GM21786 (cell line): ENCODE data around the gene TDRD6.

Source experiments
- ATAC-seq: cut with Tn5 transposase; IDR thresholded peaks from one replicate; pipeline ENCODE4 v1.9.1; 2021; ENCODE audit not compliant: unreplicated experiment

The TDRD6 gene

DNA sequence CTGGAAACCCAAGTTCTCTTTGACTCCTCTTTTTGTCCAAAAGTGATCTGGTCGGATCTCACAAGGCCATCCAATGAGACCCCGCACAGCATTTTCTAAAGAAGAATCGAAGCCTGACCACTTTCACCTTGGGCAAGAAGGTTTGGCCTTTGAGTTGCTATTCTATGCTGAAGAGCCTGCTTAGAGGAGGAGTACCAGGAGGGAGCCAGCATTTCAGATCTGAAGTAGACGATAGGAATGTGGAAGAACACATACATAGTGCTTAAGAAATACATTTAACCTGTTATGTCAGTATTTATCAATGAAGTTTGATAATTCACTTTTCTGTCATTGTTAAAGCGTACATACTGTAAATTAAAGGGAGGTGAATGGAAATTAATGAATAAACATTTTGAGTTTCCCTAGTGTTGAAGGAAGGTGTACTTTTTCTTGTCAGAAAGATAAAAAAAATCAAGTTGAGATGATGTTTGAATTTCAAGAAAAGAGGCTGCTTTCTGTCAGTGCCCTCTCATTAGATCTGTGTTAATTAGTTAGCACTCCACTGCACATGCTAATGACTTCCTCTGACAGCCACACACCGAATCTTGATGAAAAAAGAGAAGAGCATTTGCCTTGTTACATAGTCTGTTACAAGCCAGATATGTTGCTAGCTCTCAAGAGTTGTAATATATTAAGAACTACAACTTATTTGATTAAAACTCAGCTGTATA lies 10.9 kb upstream of the TDRD6 start:
- ATAC-seq = no peak

DNA sequence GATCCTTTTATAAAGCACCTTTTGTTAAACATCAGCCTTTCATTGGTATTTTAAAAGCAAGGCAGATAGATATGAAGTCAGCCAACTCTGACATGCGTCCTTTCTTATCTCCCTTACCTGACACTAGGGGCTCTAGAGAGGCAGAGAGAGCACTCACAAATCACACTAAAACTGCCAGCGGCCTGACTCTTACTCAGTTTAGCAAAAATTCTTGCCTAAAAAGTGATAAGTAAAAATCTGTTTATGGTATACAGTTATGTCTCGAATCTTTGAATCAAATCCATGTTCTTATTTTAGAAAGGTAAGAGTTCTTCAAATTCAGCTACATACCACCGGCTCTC lies 10.4 kb upstream of the TDRD6 start:
- no peak for ATAC-seq

DNA sequence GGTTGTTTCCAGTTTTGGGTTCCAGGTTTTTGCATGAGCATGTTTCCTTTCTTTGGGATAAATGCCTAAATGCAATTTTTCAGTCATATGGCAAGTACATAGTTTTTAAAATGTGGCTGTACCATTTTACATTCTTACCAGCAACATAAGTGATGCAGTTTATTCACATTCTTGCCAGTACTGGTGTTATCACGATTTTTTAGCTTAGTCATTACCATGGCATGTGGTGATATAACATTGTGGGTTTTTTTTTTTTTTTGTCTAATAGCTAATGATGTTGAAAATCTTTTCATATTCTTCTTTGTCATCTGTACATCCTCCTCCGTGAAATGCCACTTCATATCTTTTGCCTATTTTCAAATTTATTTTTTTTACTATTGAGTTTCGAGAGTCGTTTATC lies 2.9 kb upstream of the TDRD6 start:
- no peak for ATAC-seq

DNA sequence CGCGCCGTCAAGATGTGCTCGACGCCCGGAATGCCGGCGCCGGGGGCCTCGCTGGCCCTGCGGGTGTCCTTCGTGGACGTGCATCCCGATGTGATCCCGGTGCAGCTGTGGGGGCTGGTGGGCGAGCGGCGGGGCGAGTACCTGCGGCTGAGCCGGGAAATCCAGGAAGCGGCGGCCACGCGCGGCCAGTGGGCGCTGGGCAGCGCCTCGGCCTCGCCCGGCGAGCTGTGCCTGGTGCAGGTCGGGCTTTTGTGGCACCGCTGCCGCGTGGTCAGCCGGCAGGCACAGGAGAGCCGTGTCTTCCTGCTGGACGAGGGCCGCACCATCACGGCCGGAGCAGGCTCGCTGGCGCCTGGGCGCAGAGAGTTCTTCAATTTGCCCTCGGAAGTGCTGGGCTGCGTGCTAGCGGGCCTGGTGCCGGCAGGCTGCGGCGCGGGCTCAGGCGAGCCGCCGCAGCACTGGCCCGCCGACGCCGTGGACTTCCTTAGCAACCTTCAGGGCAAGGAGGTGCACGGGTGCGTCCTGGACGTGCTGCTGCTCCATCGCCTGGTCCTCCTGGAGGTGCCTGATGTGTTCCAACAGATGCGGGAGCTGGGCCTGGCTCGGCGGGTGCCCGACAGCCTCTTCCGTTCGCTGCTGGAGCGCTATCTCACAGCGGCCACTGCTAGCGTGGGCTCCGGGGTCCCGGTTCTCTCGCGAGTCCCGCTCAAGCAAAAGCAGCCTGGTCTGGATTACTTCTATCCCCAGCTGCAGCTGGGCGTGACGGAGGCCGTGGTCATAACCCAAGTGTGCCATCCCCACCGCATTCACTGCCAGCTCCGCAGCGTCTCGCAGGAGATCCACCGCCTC lies 656 bp downstream of the TDRD6 start:
- no peak for ATAC-seq

GRCh38 chr6:46688966-46689335 lies 1.3 kb downstream of the TDRD6 start:
- ATAC-seq = no peak

DNA sequence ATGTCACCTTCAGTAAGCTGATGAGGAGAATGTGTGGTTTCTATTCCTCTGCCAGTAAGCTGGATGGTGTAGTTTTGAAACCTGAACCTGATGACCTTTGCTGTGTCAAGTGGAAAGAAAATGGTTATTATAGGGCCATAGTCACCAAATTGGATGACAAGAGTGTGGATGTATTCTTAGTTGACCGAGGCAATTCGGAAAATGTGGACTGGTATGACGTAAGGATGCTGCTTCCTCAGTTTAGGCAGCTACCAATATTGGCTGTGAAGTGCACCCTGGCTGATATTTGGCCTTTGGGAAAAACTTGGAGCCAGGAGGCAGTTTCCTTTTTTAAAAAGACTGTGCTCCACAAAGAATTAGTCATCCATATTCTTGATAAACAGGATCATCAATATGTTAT lies 2.0 kb downstream of the TDRD6 start:
- no peak for ATAC-seq

DNA sequence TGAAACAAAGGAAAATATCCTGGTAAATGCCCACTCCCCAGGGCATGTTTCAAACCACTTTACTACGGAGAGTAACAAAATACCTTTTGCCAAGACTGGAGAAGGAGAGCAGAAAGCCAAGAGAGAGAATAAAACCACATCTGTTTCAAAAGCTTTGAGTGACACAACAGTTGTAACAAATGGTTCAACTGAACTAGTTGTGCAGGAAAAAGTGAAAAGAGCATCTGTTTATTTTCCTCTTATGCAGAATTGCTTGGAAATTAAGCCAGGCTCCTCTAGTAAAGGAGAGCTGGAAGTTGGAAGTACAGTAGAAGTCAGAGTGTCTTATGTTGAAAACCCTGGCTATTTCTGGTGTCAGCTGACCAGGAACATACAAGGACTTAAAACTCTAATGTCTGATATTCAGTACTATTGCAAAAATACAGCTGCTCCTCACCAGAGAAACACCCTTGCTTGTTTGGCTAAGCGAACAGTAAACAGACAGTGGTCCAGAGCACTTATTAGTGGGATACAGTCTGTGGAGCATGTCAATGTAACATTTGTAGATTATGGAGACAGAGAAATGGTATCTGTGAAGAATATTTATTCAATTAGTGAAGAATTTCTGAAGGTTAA lies 2.6 kb downstream of the TDRD6 start:
- ATAC-seq = no peak

DNA sequence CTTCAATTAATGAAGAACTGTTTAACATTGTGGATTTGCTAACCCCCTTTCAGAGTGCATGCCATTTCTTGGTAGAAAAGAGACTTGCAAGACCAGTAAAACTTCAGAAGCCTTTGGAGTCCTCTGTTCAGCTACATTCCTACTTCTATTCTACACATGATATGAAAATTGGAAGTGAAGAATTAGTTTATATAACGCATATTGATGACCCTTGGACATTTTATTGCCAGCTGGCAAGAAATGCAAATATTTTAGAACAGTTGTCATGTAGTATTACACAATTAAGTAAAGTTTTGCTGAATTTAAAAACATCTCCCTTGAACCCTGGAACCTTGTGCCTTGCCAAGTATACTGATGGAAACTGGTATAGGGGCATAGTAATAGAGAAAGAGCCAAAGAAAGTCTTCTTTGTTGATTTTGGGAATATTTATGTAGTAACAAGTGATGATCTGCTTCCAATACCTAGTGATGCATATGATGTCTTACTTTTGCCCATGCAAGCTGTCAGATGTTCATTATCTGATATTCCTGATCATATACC lies 3.3 kb downstream of the TDRD6 start:
- no peak for ATAC-seq

- ATAC-seq = no peak
Measured at GRCh38 chr6:46699970-46700369, 12.3 kb downstream of the TDRD6 start.

GRCh38 chr6:46704562-46704961 lies 16.9 kb downstream of the TDRD6 start:
- no peak for ATAC-seq

DNA sequence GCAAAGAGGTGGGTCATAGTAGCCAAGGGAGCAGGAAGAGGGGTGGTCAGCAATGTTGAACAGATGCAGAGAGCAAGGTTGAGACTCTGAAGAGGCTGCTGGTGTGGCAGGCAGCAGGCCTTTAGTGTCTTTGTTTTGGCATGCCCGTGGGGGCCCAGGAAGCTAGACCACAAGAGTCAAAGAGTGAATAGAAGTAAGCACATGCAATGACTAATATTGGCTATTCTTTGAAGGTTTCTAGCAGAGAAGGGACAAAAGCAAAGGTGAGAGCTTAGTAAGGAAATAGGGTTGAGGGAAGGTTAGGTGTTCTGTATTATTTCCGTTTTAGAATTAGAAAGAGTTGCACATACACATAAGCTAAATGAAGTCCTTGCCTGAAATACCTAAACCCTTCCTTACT lies 18.8 kb downstream of the TDRD6 start:
- no peak for ATAC-seq

DNA sequence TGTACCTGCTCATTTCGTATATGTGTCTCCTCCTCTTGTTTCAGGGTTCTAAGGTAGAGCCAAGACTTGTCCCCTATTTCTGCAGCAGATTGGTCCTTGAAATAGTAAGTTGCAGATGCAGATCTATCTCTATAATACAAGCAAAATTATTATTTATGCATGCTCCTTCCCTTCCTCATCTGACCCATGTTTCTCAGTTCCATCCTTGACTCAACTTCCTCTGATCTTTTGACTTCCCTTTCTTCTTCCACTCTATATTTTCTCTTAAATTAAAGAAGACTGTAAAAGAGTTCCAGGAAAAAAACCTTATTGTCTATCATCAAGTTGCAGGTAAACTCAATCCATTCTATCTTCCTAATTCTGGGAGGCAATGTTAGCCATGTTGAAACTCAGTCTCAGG lies 23.8 kb downstream of the TDRD6 start:
- ATAC-seq = no peak

DNA sequence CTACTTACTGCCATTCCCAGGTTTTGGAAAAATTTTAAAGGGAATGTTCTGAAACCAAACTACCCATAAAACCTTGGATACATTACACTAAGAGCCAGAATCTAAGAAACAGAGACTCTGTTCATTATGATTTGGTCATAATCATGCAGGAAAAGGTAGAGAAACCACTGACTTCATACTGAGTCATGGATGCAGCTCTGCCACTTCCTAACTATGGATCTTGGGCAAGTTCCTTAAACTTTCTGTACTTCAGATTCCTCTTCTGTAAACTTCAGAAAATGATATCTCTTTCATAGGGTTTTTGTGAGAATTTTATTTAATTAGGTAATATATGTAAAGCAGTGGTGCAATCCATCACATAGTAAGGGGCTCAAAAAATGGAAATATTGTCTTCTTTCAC lies 27.5 kb downstream of the TDRD6 start:
- ATAC-seq = no peak

GRCh38 chr6:46719099-46719498 lies 31.4 kb downstream of the TDRD6 start:
- no peak for ATAC-seq

- ATAC-seq = no peak
Measured at GRCh38 chr6:46720401-46720800, 32.7 kb downstream of the TDRD6 start.

GRCh38 chr6:46729787-46730326 lies 42.2 kb downstream of the TDRD6 start:
- no peak for ATAC-seq

DNA sequence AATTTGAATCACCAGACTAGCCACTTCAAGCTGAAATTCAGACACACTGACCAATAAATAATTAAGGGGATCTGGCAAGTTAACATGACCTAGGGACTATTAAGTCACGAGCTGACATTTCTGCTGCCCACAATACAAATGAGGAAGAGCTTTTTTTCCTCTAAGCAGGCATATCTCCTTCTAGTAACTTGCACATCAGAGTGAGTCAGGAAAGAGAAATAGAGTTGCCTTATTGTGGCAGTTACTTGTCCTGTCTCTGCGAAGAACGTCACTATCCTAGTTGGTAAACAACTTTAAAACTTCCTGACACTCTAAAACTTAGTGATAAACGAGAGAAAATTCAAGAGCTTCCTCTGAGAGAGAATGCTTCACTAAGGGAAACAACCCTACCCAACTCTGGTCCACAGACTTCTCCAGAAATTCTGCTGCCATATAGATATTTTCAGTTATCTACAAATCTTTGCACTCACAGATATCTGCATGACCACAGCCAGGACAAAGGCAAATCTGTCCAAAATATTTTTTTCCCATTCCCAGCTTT lies 43.3 kb downstream of the TDRD6 start:
- ATAC-seq = no peak

- no peak for ATAC-seq
Measured at GRCh38 chr6:46733341-46733801, 45.7 kb downstream of the TDRD6 start.

- ATAC-seq = no peak
Measured at GRCh38 chr6:46734867-46735719, 47.4 kb downstream of the TDRD6 start, which contains the start of gene PLA2G7. PLA2G7 (minus strand) TSS chr6:46735375; CDS start chr6:46722891, 12,484 bp downstream.

- ATAC-seq = no peak
Measured at GRCh38 chr6:46735720-46736031, 48.0 kb downstream of the TDRD6 start.
